H9 (cell line): Measurements from ENCODE around the gene IGSF9B. TPM values are rescaled to one million over a fixed set of nuclear protein-coding genes. Genes with fewer than 3 reads are reported as not detected.

ENCODE experiments used
- DNase-seq: peaks from one replicate; pipeline ENCODE4 v3.0.0-alpha.2; 2017
- H2AFZ ChIP-seq: one replicate; pipeline ENCODE4 v1.6.1; 2013; ENCODE audit warnings: mild to moderate bottlenecking, low read length, control low read depth, moderate library complexity
- H2AK5ac ChIP-seq: 2 replicates; pipeline ENCODE4 v1.6.1; 2013; ENCODE audit warnings: low read length, control low read depth, mixed read lengths; ENCODE audit not compliant: insufficient read length
- H2BK120ac ChIP-seq: one replicate; pipeline ENCODE4 v1.6.1; 2013; ENCODE audit warnings: low read depth, mild to moderate bottlenecking, low read length, control low read depth, inconsistent platforms; ENCODE audit not compliant: poor library complexity, severe bottlenecking
- H2BK12ac ChIP-seq: 2 replicates; pipeline ENCODE4 v1.6.1; 2013; ENCODE audit warnings: low read length, control low read depth, mixed read lengths, low read depth; ENCODE audit not compliant: insufficient read length
- H2BK15ac ChIP-seq: 2 replicates; pipeline ENCODE4 v1.6.1; 2013; ENCODE audit warnings: low read depth, low read length, control low read depth
- H2BK20ac ChIP-seq: one replicate; pipeline ENCODE4 v1.6.1; 2013; ENCODE audit warnings: low read depth, mild to moderate bottlenecking, low read length, control low read depth, inconsistent platforms; ENCODE audit not compliant: poor library complexity, severe bottlenecking
- H2BK5ac ChIP-seq: 2 replicates; pipeline ENCODE4 v1.6.1; 2013; ENCODE audit warnings: low read length, control low read depth, mixed read lengths; ENCODE audit not compliant: insufficient read length
- H3K14ac ChIP-seq: 2 replicates; pipeline ENCODE4 v1.6.1; 2013; ENCODE audit warnings: low read length, control low read depth; ENCODE audit not compliant: insufficient read depth
- H3K18ac ChIP-seq: 2 replicates; pipeline ENCODE4 v1.6.1; 2013; ENCODE audit warnings: low read depth, mild to moderate bottlenecking, mixed read lengths, low read length, control low read depth; ENCODE audit not compliant: insufficient read length
- H3K23ac ChIP-seq: 2 replicates; pipeline ENCODE4 v1.6.1; 2013; ENCODE audit warnings: low read length, control low read depth, mixed read lengths, low read depth; ENCODE audit not compliant: insufficient read length
- H3K23me2 ChIP-seq: 2 replicates; pipeline ENCODE4 v1.6.1; 2013; ENCODE audit warnings: low read depth, mild to moderate bottlenecking, mixed read lengths, low read length, control low read depth; ENCODE audit not compliant: insufficient read length, poor library complexity, severe bottlenecking
- H3K27ac ChIP-seq: 2 replicates; pipeline ENCODE4 v1.5.1; 2013; ENCODE audit warnings: low read length, control low read depth, mixed read lengths, low read depth; ENCODE audit not compliant: insufficient read length
- H3K27me3 ChIP-seq: 2 replicates; pipeline ENCODE4 v1.6.1; 2013; ENCODE audit warnings: low read length, control low read depth, inconsistent platforms; ENCODE audit not compliant: insufficient read depth
- H3K4ac ChIP-seq: 2 replicates; pipeline ENCODE4 v1.6.1; 2013; ENCODE audit warnings: low read depth, mild to moderate bottlenecking, control low read depth, inconsistent platforms, low read length, moderate library complexity
- H3K4me1 ChIP-seq: 2 replicates; pipeline ENCODE4 v1.6.1; 2013; ENCODE audit warnings: low read length, control low read depth, inconsistent platforms; ENCODE audit not compliant: insufficient read depth
- H3K4me2 ChIP-seq: 2 replicates; pipeline ENCODE4 v1.6.1; 2013; ENCODE audit warnings: low read length, control low read depth, mixed read lengths; ENCODE audit not compliant: insufficient read length, insufficient read depth
- H3K56ac ChIP-seq: 2 replicates; pipeline ENCODE4 v1.6.1; 2013; ENCODE audit warnings: low read depth, mild to moderate bottlenecking, mixed read lengths, low read length, control low read depth; ENCODE audit not compliant: insufficient read length
- H3K79me1 ChIP-seq: 2 replicates; pipeline ENCODE4 v1.6.1; 2013; ENCODE audit warnings: low read depth, mild to moderate bottlenecking, moderate library complexity, low read length, control low read depth, inconsistent platforms; ENCODE audit not compliant: insufficient read depth, poor library complexity, severe bottlenecking
- H3K79me2 ChIP-seq: 2 replicates; pipeline ENCODE4 v1.6.1; 2013; ENCODE audit warnings: low read length, control low read depth, inconsistent platforms; ENCODE audit not compliant: insufficient read depth
- H3K9ac ChIP-seq: 2 replicates; pipeline ENCODE4 v1.6.1; 2013; ENCODE audit warnings: low read length, control low read depth, mixed read lengths; ENCODE audit not compliant: insufficient read length; ENCODE audit errors: extremely low read depth
- H3K9me3 ChIP-seq: one replicate; pipeline ENCODE4 v1.6.1; 2013; ENCODE audit warnings: low read depth, low read length, inconsistent platforms; ENCODE audit not compliant: control insufficient read depth
- H3T11ph ChIP-seq: one replicate; pipeline ENCODE4 v1.6.1; 2013; ENCODE audit warnings: mild to moderate bottlenecking, low read length, control low read depth, inconsistent platforms
- H4K20me1 ChIP-seq: one replicate; pipeline ENCODE4 v1.6.1; 2013; ENCODE audit not compliant: control insufficient read depth, insufficient read length, insufficient read depth
- H4K5ac ChIP-seq: 2 replicates; pipeline ENCODE4 v1.6.1; 2013; ENCODE audit warnings: low read depth, mild to moderate bottlenecking, mixed read lengths, low read length, control low read depth; ENCODE audit not compliant: insufficient read length
- H4K8ac ChIP-seq: replicated peaks from 2 replicates; pipeline ENCODE4 v1.6.1; 2013; ENCODE audit warnings: low read length, control low read depth, mixed read lengths, low read depth; ENCODE audit not compliant: insufficient read length
- H4K91ac ChIP-seq: 2 replicates; pipeline ENCODE4 v1.6.1; 2013; ENCODE audit warnings: low read depth, mild to moderate bottlenecking, moderate library complexity, mixed read lengths, low read length, control low read depth; ENCODE audit not compliant: insufficient read length
- H3K27ac Mint-ChIP-seq, 3 experiments: 2 replicates in 2 of 3; 3 replicates in 1 of 3; pipeline ENCODE4 v1.8.0; 2020 to 2021; ENCODE audit warnings: mixed read lengths in 3 of 3, mild to moderate bottlenecking in 1 of 3, moderate library complexity in 1 of 3
- H3K27me3 Mint-ChIP-seq: 2 replicates; pipeline ENCODE4 v1.8.0; 2021; ENCODE audit warnings: low read depth, mild to moderate bottlenecking, moderate library complexity, mixed read lengths
- H3K36me3 Mint-ChIP-seq, 3 experiments: 2 replicates in 2 of 3; 3 replicates in 1 of 3; pipeline ENCODE4 v1.8.0; 2020 to 2021; ENCODE audit warnings: low read depth in 3 of 3, mixed read lengths in 3 of 3; ENCODE audit not compliant: insufficient read depth in 1 of 3
- H3K4me1 Mint-ChIP-seq, 2 experiments: 2 replicates each; pipeline ENCODE4 v1.8.0; 2020; ENCODE audit warnings: mixed read lengths in 2 of 2
- H3K4me3 Mint-ChIP-seq, 2 experiments: 2 replicates in 1 of 2; 3 replicates in 1 of 2; pipeline ENCODE4 v1.8.0; 2020 to 2021; ENCODE audit warnings: mild to moderate bottlenecking in 2 of 2, mixed read lengths in 2 of 2, moderate library complexity in 1 of 2
- H3K9me3 Mint-ChIP-seq, 2 experiments: 2 replicates in 1 of 2; 3 replicates in 1 of 2; pipeline ENCODE4 v1.8.0; 2020; ENCODE audit warnings: mild to moderate bottlenecking in 2 of 2, mixed read lengths in 2 of 2, moderate library complexity in 1 of 2
- WGBS: extraction: QIAGEN DNeasy Blood & Tissue Kit; methylation state at CpG from one replicate; pipeline ENCODE4 v1.1.7; 2013; ENCODE audit warnings: missing lambda C conversion rate, low lambda C conversion rate, mixed read lengths; ENCODE audit not compliant: insufficient read length; ENCODE audit errors: extremely low coverage; 5-methylcytosine and 5-hydroxymethylcytosine counted together
- total RNA-seq: library from RNA; stranded (reverse); gene quantifications from 2 replicates; pipeline ENCODE4 v1.2.1, GENCODE V29; 2021
- TF ChIP-seq, protein P1 (sequence below): fragments of 200-600 bp; sonication (generic); conservative IDR thresholded peaks from 3 replicates; pipeline ENCODE4 v1.8.0; 2021; ENCODE audit warnings: antibody characterized with exemption, mild to moderate bottlenecking

IGSF9B gene
- total RNA-seq, 1 experiment from 2014 or later = 25.7 TPM

DNA sequence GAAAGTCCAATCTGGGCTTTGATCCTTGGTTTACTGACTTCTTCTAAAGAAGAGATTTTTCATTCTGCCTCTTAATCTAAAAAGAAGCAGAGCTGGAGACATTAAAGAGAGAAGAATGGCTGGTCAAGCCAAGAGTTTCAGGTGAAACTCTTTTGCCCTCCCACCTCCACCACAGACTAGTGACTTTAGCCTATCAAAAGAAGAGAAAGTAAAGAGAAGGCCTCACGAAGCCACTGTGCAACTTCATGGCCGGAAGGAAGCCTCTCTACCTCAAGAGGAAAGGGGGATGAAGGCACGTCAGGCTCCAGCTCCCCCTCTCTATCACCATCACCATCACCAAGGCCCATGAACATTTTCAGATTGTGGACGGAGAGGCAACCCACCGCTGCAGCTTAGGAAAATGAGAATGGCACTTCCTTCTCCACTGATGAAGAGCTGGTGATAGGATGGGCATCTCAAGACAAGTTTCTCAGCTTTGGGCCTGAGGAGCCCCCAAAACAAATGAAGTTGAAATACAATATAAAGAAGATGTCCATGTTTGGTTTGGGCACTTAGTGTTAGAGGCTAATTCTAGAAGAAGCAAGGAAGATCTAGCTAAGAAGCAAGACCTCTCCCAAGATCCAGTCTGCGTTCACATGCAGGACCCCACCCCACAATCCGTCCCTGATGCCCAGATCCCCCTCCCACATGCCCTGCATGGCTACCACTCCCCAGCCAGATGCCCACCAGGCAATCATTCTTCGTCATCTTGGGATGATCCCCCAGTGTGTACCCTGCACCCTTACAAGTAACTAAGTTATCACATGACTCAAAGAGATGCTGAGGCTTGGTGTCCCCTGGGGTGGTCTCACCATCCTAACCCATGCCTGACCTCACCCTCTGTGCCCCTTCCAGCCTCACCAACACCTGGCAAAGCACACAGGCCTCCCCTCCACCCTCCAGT is 52.6 kb downstream of the IGSF9B start:
- WGBS = no CpG with 5 or more reads among the region's 8 CpGs
- Histone ChIP-seq H4K5ac (no peak overlapping the region), H3K27me3 (no peaks in the 10 kb centered on the region), H3K4me2 (no peak overlapping the region), H3K27ac (no peak overlapping the region), H2BK20ac (no peak overlapping the region), H2AK5ac (no peak overlapping the region), H4K8ac (no peak overlapping the region), H3K4ac (no peak overlapping the region), H3K14ac (no peak overlapping the region), H4K91ac (no peak overlapping the region), H3K18ac (no peak overlapping the region), H3K9me3 (no peaks in the 10 kb centered on the region), H2BK15ac (no peak overlapping the region), H4K20me1 (no peaks in the 10 kb centered on the region), H3K4me1 (no peaks in the 10 kb centered on the region), H3K79me1 (no peaks in the 10 kb centered on the region), H3K23me2 (peaks cover 4% of the 10 kb centered on the region), H2BK120ac (no peak overlapping the region), H3K9ac (no peak overlapping the region), H3K56ac (no peak overlapping the region), H3K79me2 (no peaks in the 10 kb centered on the region), H3T11ph (no peak overlapping the region), H2BK5ac (no peak overlapping the region), H2BK12ac (no peak overlapping the region), H2AFZ (no peak overlapping the region), H3K23ac (no peak overlapping the region)
- no peak for DNase-seq
- H3K27me3 Mint-ChIP-seq = no peaks in the 10 kb centered on the region
- peaks cover 14 to 47% (median 27%) of the 10 kb centered on the region in 3 experiments; a peak in 6 of 7 replicates for H3K36me3 Mint-ChIP-seq
- no peak overlapping the region for H3K4me3 Mint-ChIP-seq
- no peaks in the 10 kb centered on the region for H3K9me3 Mint-ChIP-seq
- TF ChIP-seq, protein P1, sequence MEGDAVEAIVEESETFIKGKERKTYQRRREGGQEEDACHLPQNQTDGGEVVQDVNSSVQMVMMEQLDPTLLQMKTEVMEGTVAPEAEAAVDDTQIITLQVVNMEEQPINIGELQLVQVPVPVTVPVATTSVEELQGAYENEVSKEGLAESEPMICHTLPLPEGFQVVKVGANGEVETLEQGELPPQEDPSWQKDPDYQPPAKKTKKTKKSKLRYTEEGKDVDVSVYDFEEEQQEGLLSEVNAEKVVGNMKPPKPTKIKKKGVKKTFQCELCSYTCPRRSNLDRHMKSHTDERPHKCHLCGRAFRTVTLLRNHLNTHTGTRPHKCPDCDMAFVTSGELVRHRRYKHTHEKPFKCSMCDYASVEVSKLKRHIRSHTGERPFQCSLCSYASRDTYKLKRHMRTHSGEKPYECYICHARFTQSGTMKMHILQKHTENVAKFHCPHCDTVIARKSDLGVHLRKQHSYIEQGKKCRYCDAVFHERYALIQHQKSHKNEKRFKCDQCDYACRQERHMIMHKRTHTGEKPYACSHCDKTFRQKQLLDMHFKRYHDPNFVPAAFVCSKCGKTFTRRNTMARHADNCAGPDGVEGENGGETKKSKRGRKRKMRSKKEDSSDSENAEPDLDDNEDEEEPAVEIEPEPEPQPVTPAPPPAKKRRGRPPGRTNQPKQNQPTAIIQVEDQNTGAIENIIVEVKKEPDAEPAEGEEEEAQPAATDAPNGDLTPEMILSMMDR = no peak
- H3K27ac Mint-ChIP-seq = no peak overlapping the region
- peaks cover under 1 to 1% of the 10 kb centered on the region in 2 experiments for H3K4me1 Mint-ChIP-seq
